SK-N-MC (cell line): ENCODE results near the gene MKX.

Source experiments
- EZH2 ChIP-seq: fragments of 200-600 bp; sonication (generic); IDR thresholded peaks from one replicate; pipeline ENCODE4 v1.6.1; 2017; ENCODE audit warnings: antibody characterized with exemption
- FOXP2 ChIP-seq: optimal IDR thresholded peaks from 2 replicates; pipeline ENCODE3; 2011; ENCODE audit warnings: mild to moderate bottlenecking, moderate library complexity; ENCODE audit not compliant: insufficient read depth; ENCODE audit errors: extremely low read length, control extremely low read depth
- POLR2AphosphoS5 ChIP-seq: IDR thresholded peaks from 2 replicates; pipeline ENCODE4 v1.6.1; 2012; ENCODE audit warnings: mild to moderate bottlenecking, low read depth, low read length, borderline replicate concordance

- TF ChIP-seq EZH2 (no peak), POLR2AphosphoS5 (no peak), FOXP2 (no peak)
Observed at GRCh38 chr10:27642023-27642589, 103.5 kb downstream of the MKX start.
